Fibroblast of lung (primary cell): ENCODE data around the gene PDLIM7. TPM values are rescaled to one million over a fixed set of nuclear protein-coding genes. Genes with fewer than 3 reads are reported as not detected.

Source experiments
- DNase-seq, 2 donors: peaks; one replicate each; pipeline versions ENCODE4 v3.0.0 to v3.0.0-alpha.2; 2010; ENCODE audit warnings: low read depth in 2 of 2
- H2AFZ ChIP-seq: 2 replicates; pipeline ENCODE4 v1.5.1; 2012; ENCODE audit warnings: low read length, control low read depth, inconsistent platforms
- H3K27ac ChIP-seq: 2 replicates; pipeline ENCODE4 v1.5.1; 2011; ENCODE audit warnings: low read length, control low read depth; ENCODE audit not compliant: insufficient read depth
- H3K27me3 ChIP-seq: 2 replicates; pipeline ENCODE4 v1.5.1; 2011; ENCODE audit warnings: mild to moderate bottlenecking, low read length; ENCODE audit not compliant: control insufficient read depth, insufficient read depth
- H3K36me3 ChIP-seq: 2 replicates; pipeline ENCODE4 v1.5.1; 2011; ENCODE audit warnings: low read length; ENCODE audit not compliant: control insufficient read depth, insufficient read depth
- H3K4me1 ChIP-seq: 2 replicates; pipeline ENCODE4 v1.5.1; 2011; ENCODE audit warnings: low read length; ENCODE audit not compliant: control insufficient read depth, insufficient read depth; ENCODE audit errors: extremely low read depth
- H3K4me2 ChIP-seq: 2 replicates; pipeline ENCODE4 v1.5.1; 2011; ENCODE audit warnings: low read length, control low read depth; ENCODE audit not compliant: insufficient read depth; ENCODE audit errors: extremely low read depth
- H3K4me3 ChIP-seq, 4 experiments: fragments of 200-600 bp in 1 of 4; sonication (generic) in 1 of 4; replicated peaks in 1 of 4; 2 replicates each; pipeline ENCODE4 v1.5.1; 2011 to 2016; ENCODE audit warnings: low read length in 4 of 4, low read depth in 3 of 4, mild to moderate bottlenecking in 3 of 4, control low read depth in 2 of 4, inconsistent platforms in 1 of 4, mixed read lengths in 1 of 4; ENCODE audit not compliant: insufficient read depth in 1 of 4; ENCODE audit errors: control extremely low read depth in 1 of 4
- H3K79me2 ChIP-seq: 2 replicates; pipeline ENCODE4 v1.5.1; 2012; ENCODE audit warnings: mild to moderate bottlenecking, low read length, inconsistent platforms; ENCODE audit not compliant: control insufficient read depth, insufficient read depth
- H3K9ac ChIP-seq: 2 replicates; pipeline ENCODE4 v1.5.1; 2011; ENCODE audit warnings: mild to moderate bottlenecking, low read length, control low read depth; ENCODE audit not compliant: insufficient read depth
- H3K9me3 ChIP-seq: 2 replicates; pipeline ENCODE4 v1.5.1; 2012; ENCODE audit warnings: low read depth, low read length; ENCODE audit not compliant: control insufficient read depth, insufficient read depth
- H4K20me1 ChIP-seq: 2 replicates; pipeline ENCODE4 v1.5.1; 2011; ENCODE audit warnings: low read length; ENCODE audit not compliant: control insufficient read depth, insufficient read depth; ENCODE audit errors: extremely low read depth
- EZH2 ChIP-seq: IDR thresholded peaks from 2 replicates; pipeline ENCODE4 v1.5.1; 2012; ENCODE audit warnings: low read length, control low read depth, mild to moderate bottlenecking; ENCODE audit errors: missing control alignments
- polyA plus RNA-seq, 2 donors: library from polyadenylated mRNA; depleted of rRNA in 1 of 2; stranded (reverse) in 1 of 2; unstranded in 1 of 2; fragments of >200 nt; gene quantifications; 2 replicates each; pipeline ENCODE4 v1.2.1, GENCODE V29; 2011 to 2012; ENCODE audit warnings: missing spikeins in 1 of 2
- total RNA-seq: library from RNA; depleted of rRNA; stranded (reverse); fragments of >200 nt; gene quantifications from 2 replicates; pipeline ENCODE4 v1.2.1, GENCODE V29; 2014
- TF ChIP-seq, protein P1 (sequence below), 2 donors: IDR thresholded peaks in 1 of 2; conservative IDR thresholded peaks in 1 of 2; 1 replicate in 1 of 2; 2 replicates in 1 of 2; pipeline ENCODE4 v1.5.1; 2011 to 2012; ENCODE audit warnings: low read length in 2 of 2, control low read depth in 1 of 2, inconsistent platforms in 1 of 2, low read depth in 1 of 2, mild to moderate bottlenecking in 1 of 2

PDLIM7 gene
- total and polyA plus RNA-seq, 2 donors (not counting 1 experiment from before 2014, with no cell fraction given), result 65.2 to 245 TPM

DNA sequence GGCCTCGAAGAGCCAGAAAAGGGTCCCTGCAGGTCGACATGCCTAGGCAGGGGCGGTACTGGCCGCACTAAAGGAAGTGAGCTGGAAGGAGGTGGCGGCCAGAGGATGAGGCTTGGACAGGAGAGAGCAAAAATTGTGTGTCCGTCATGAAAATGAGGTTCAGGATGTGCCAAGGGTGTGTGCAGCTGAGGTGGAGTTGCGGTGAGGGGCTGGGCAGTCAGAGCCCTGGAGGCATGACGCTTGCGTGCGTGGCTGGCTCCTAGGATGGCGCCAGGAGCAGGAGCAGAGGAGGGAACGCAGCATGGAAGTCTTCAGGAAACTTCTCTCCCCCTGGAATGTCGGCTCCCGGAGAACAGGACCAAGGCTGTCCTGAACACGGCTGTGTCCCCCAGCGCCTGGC lies 5.5 kb upstream of the PDLIM7 start:
- H3K36me3 ChIP-seq, result no peaks in the 10 kb centered on the region
- peaks cover 17% of the 10 kb centered on the region for H3K4me1 ChIP-seq
- H3K79me2 ChIP-seq, result no peaks in the 10 kb centered on the region
- no peak overlapping the region for H3K9ac ChIP-seq
- H3K27me3 ChIP-seq, result no peaks in the 10 kb centered on the region
- H3K27ac ChIP-seq, result no peak overlapping the region
- no peaks in the 10 kb centered on the region for H3K9me3 ChIP-seq
- H3K4me2 ChIP-seq, result no peak overlapping the region
- DNase-seq, result no peak
- H2AFZ ChIP-seq, result no peak overlapping the region
- H4K20me1 ChIP-seq, result no peaks in the 10 kb centered on the region
- no peak overlapping the region for H3K4me3 ChIP-seq
- TF ChIP-seq EZH2, result no peak
- TF ChIP-seq, protein P1, sequence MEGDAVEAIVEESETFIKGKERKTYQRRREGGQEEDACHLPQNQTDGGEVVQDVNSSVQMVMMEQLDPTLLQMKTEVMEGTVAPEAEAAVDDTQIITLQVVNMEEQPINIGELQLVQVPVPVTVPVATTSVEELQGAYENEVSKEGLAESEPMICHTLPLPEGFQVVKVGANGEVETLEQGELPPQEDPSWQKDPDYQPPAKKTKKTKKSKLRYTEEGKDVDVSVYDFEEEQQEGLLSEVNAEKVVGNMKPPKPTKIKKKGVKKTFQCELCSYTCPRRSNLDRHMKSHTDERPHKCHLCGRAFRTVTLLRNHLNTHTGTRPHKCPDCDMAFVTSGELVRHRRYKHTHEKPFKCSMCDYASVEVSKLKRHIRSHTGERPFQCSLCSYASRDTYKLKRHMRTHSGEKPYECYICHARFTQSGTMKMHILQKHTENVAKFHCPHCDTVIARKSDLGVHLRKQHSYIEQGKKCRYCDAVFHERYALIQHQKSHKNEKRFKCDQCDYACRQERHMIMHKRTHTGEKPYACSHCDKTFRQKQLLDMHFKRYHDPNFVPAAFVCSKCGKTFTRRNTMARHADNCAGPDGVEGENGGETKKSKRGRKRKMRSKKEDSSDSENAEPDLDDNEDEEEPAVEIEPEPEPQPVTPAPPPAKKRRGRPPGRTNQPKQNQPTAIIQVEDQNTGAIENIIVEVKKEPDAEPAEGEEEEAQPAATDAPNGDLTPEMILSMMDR (conservative IDR thresholded peaks at IDR 0.05 in 1 of 2, IDR thresholded peaks at IDR 0.05 in 1 of 2; ENCODE audit: low read depth in 1 of 2, low read length in 2 of 2), result no peak

DNA sequence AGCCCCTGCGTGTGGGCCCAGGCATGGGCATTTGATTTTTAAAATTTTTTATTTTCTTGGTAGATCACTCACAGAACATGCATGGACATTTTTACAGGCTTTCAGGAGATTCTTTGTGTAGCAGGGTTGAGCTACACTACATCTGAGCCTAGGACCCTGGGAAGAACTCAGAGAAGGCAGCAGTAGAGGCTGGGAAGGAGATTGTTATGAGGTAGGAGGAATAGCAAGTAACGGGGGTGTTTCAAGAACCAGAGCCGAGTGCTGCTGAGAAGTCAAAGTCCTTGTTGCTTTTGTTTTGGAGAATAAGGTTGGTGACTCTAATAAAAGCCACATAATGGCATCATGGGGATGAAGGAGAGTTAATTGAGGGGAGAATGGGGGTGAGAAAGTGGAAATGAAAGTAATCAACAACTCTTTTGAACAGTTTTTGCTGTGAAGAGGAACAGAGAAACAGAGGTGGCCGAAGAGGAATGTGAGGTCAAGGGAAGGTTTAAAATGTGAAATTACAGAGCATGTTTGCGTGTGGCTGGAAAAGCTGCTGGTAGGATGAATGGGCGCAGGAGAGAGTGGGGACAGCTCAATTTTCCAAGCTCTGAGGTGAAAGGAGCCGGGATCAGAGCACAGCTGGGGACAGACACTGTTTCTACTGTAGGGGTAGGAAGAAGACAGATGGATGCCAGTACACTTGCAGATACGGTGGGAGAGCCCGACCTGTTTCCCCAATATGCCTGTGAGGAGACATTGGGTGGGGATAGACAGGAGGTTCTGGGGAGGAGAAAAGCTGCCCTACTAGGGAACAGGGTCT lies 4.7 kb upstream of the PDLIM7 start:
- H3K9me3 ChIP-seq, result no peaks in the 10 kb centered on the region
- DNase-seq, result no peak
- H3K9ac ChIP-seq, result no peak overlapping the region
- H2AFZ ChIP-seq, result no peak overlapping the region
- no peaks in the 10 kb centered on the region for H4K20me1 ChIP-seq
- no peak overlapping the region for H3K4me2 ChIP-seq
- no peaks in the 10 kb centered on the region for H3K36me3 ChIP-seq
- H3K27ac ChIP-seq, result no peak overlapping the region
- peaks cover under 1% of the 10 kb centered on the region for H3K79me2 ChIP-seq
- no peaks in the 10 kb centered on the region for H3K27me3 ChIP-seq
- H3K4me3 ChIP-seq, result no peak overlapping the region
- peaks cover 17% of the 10 kb centered on the region for H3K4me1 ChIP-seq
- TF ChIP-seq, protein P1 (conservative IDR thresholded peaks at IDR 0.05 in 1 of 2, IDR thresholded peaks at IDR 0.05 in 1 of 2; ENCODE audit: low read depth in 1 of 2, low read length in 2 of 2), result no peak
- TF ChIP-seq EZH2, result no peak

DNA sequence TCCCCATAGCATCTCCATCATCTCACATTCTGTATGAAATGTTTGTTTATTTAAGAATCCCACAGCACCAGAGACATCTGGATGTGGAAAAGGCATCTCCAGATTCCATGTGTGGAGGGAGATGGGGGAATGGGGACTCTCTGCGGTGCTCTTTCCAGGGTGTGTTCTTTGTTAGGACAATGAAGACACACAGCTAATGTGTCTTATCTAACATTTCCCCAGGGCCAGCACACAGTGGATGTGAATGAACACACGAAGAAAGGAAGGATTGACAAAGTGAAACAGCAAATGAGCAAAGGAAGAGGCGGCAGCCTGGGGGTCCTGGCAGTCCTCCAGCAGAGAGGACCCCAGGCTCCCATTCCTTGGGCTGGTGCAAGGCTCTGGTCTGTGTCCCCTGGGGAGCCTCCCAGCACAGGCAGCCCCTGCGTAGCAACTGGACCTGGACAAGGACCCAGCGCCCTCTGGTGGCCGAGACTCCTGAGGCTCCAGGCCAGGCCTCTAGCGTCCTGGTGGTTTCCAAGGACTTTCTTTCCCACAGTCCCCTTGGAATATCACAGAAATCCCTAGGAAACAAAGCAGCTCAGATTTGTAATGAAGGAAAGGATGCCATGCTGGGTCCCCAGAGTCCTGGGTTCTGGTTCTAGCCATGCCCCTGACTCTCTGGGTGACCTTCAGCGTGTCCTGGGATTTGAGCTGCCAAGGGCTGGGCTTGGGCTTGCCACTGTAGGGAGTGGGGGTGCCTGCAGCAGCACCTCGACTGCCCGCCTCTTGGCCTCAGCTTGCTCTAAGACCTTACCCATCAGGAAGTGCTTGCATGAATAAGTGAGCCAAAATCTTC lies 3.5 kb upstream of the PDLIM7 start:
- Histone ChIP-seq H3K9ac (no peak overlapping the region), H3K4me2 (peak overlapping the region; percentile 17), H3K27me3 (no peaks in the 10 kb centered on the region)

More for the DNA sequence above, 3.5 kb upstream of the PDLIM7 start:
- H3K4me3 ChIP-seq, result no peak overlapping the region
- peak; percentile 77 to 85 for DNase-seq
- H4K20me1 ChIP-seq, result no peaks in the 10 kb centered on the region
- H3K27ac ChIP-seq, result peak overlapping the region; percentile 31
- H3K79me2 ChIP-seq, result peaks cover 9% of the 10 kb centered on the region
- TF ChIP-seq EZH2, result no peak
- TF ChIP-seq, protein P1 (conservative IDR thresholded peaks at IDR 0.05 in 1 of 2, IDR thresholded peaks at IDR 0.05 in 1 of 2; ENCODE audit: low read depth in 1 of 2, low read length in 2 of 2), result peak; percentile 91 to 96
- H3K9me3 ChIP-seq, result no peaks in the 10 kb centered on the region
- peaks cover 18% of the 10 kb centered on the region for H3K4me1 ChIP-seq
- no peak overlapping the region for H2AFZ ChIP-seq
- H3K36me3 ChIP-seq, result peaks cover 3% of the 10 kb centered on the region
